Measurements from ENCODE around the gene WDR64. TPM values are rescaled to one million over a fixed set of nuclear protein-coding genes. Genes with fewer than 3 reads are reported as not detected.
"Not testable (repeated sequence)": the region's sequence is repeated elsewhere in the genome, so short reads cannot be mapped to it uniquely, and the experiment has no call there.

Gene WDR64
- total RNA-seq, 2 donors from 2014 or later, result not detected

- H3K27ac Mint-ChIP-seq, result no peak overlapping the region
Measured at GRCh38 chr1:241733899-241734298, 81.8 kb downstream of the WDR64 start.

GRCh38 chr1:241734533-241734932 lies 82.5 kb downstream of the WDR64 start:
- no peaks in the 10 kb centered on the region for H3K4me1 Mint-ChIP-seq (ENCODE audit: low read depth in 2 of 2)
- no peaks in the 10 kb centered on the region for H3K9me3 Mint-ChIP-seq
- ATAC-seq, result no peak
- DNase-seq (ENCODE audit: low spot score), result no peak
- no peaks in the 10 kb centered on the region for H3K36me3 Mint-ChIP-seq
- H3K27ac Mint-ChIP-seq, result no peak overlapping the region
- no peak overlapping the region for H3K4me3 Mint-ChIP-seq
- H3K27me3 Mint-ChIP-seq, result peaks cover 14 to 32% of the 10 kb centered on the region in 2 donors

More at GRCh38 chr1:241733899-241734298, 81.8 kb downstream of the WDR64 start:
- Mint-ChIP-seq H3K9me3 (no peaks in the 10 kb centered on the region), H3K4me3 (no peak overlapping the region), H3K4me1 (ENCODE audit: low read depth in 2 of 2) (no peaks in the 10 kb centered on the region), H3K27me3 (peaks cover 17 to 38% of the 10 kb centered on the region in 2 donors), H3K36me3 (no peaks in the 10 kb centered on the region)
- ATAC-seq, result no peak
- no peak for DNase-seq (ENCODE audit: low spot score)

- H3K9me3 Mint-ChIP-seq; DNase-seq (ENCODE audit: low spot score); ATAC-seq; H3K27ac Mint-ChIP-seq; H3K4me1 Mint-ChIP-seq (ENCODE audit: low read depth in 2 of 2); H3K36me3 Mint-ChIP-seq; H3K4me3 Mint-ChIP-seq: not testable (repeated sequence)
- H3K27me3 Mint-ChIP-seq, result peaks cover 14 to 26% of the 10 kb centered on the region in 2 donors
Measured at GRCh38 chr1:241735493-241735926, 83.4 kb downstream of the WDR64 start.

- Mint-ChIP-seq H3K27ac (no peak overlapping the region), H3K9me3 (no peaks in the 10 kb centered on the region), H3K4me1 (ENCODE audit: low read depth in 2 of 2) (no peaks in the 10 kb centered on the region), H3K36me3 (no peaks in the 10 kb centered on the region), H3K27me3 (peaks cover 14 to 26% of the 10 kb centered on the region in 2 donors), H3K4me3 (no peak overlapping the region)
- DNase-seq (ENCODE audit: low spot score) (no peak), ATAC-seq (no peak)
Measured at GRCh38 chr1:241736387-241736786, 84.3 kb downstream of the WDR64 start.

GRCh38 chr1:241738284-241739078 lies 86.4 kb downstream of the WDR64 start:
- no peak overlapping the region for H3K27ac Mint-ChIP-seq
- H3K27me3 Mint-ChIP-seq, result peaks cover 14 to 26% of the 10 kb centered on the region in 2 donors
- no peaks in the 10 kb centered on the region for H3K36me3 Mint-ChIP-seq
- no peaks in the 10 kb centered on the region for H3K4me1 Mint-ChIP-seq (ENCODE audit: low read depth in 2 of 2)
- no peak for DNase-seq (ENCODE audit: low spot score)
- no peak overlapping the region for H3K4me3 Mint-ChIP-seq
- no peak for ATAC-seq
- H3K9me3 Mint-ChIP-seq, result no peaks in the 10 kb centered on the region

GRCh38 chr1:241742084-241742483 lies 90.0 kb downstream of the WDR64 start:
- no peak for ATAC-seq
- H3K4me3 Mint-ChIP-seq, result no peak overlapping the region
- DNase-seq (ENCODE audit: low spot score), result no peak
- no peak overlapping the region for H3K27ac Mint-ChIP-seq
- H3K27me3 Mint-ChIP-seq, result peaks cover 3 to 6% of the 10 kb centered on the region in 2 donors
- H3K36me3 Mint-ChIP-seq, result no peaks in the 10 kb centered on the region
- no peaks in the 10 kb centered on the region for H3K9me3 Mint-ChIP-seq
- H3K4me1 Mint-ChIP-seq (ENCODE audit: low read depth in 2 of 2), result no peaks in the 10 kb centered on the region

GRCh38 chr1:241744591-241744990 lies 92.5 kb downstream of the WDR64 start:
- Mint-ChIP-seq H3K27me3 (peaks cover 0 to 9% of the 10 kb centered on the region in 2 donors), H3K9me3 (no peaks in the 10 kb centered on the region), H3K27ac (no peak overlapping the region), H3K4me1 (ENCODE audit: low read depth in 2 of 2) (no peaks in the 10 kb centered on the region), H3K4me3 (no peak overlapping the region), H3K36me3 (no peaks in the 10 kb centered on the region)
- DNase-seq (ENCODE audit: low spot score), result no peak
- ATAC-seq, result no peak

- no peak for DNase-seq (ENCODE audit: low spot score)
Measured at GRCh38 chr1:241747992-241748391, 95.9 kb downstream of the WDR64 start.

GRCh38 chr1:241749041-241749944 lies 97.2 kb downstream of the WDR64 start:
- ATAC-seq, result no peak
- H3K27ac Mint-ChIP-seq, result no peak overlapping the region
- H3K27me3 Mint-ChIP-seq, result peaks cover 0 to 9% of the 10 kb centered on the region in 2 donors

More at GRCh38 chr1:241747992-241748391, 95.9 kb downstream of the WDR64 start:
- peaks cover 0 to 9% of the 10 kb centered on the region in 2 donors for H3K27me3 Mint-ChIP-seq
- no peak overlapping the region for H3K4me3 Mint-ChIP-seq
- no peak overlapping the region for H3K27ac Mint-ChIP-seq
- H3K4me1 Mint-ChIP-seq (ENCODE audit: low read depth in 2 of 2), result no peaks in the 10 kb centered on the region
- H3K9me3 Mint-ChIP-seq, result no peaks in the 10 kb centered on the region
- H3K36me3 Mint-ChIP-seq, result no peaks in the 10 kb centered on the region
- no peak for ATAC-seq

GRCh38 chr1:241749945-241750695 lies 98.0 kb downstream of the WDR64 start:
- ATAC-seq (no peak), DNase-seq (ENCODE audit: low spot score) (no peak)
- no peaks in the 10 kb centered on the region for H3K4me1 Mint-ChIP-seq (ENCODE audit: low read depth in 2 of 2)
- no peak overlapping the region for H3K27ac Mint-ChIP-seq
- no peaks in the 10 kb centered on the region for H3K9me3 Mint-ChIP-seq
- H3K4me3 Mint-ChIP-seq, result no peak overlapping the region
- H3K27me3 Mint-ChIP-seq, result peaks cover 0 to 9% of the 10 kb centered on the region in 2 donors
- H3K36me3 Mint-ChIP-seq, result no peaks in the 10 kb centered on the region

More at GRCh38 chr1:241749041-241749944, 97.2 kb downstream of the WDR64 start:
- no peak for DNase-seq (ENCODE audit: low spot score)
- Mint-ChIP-seq H3K36me3 (no peaks in the 10 kb centered on the region), H3K4me3 (no peak overlapping the region), H3K4me1 (ENCODE audit: low read depth in 2 of 2) (no peaks in the 10 kb centered on the region), H3K9me3 (no peaks in the 10 kb centered on the region)

- DNase-seq (ENCODE audit: low spot score), result no peak
- Mint-ChIP-seq H3K4me3 (no peak overlapping the region), H3K9me3 (no peaks in the 10 kb centered on the region), H3K36me3 (no peaks in the 10 kb centered on the region), H3K27me3 (peaks cover 5 to 14% of the 10 kb centered on the region in 2 donors), H3K4me1 (ENCODE audit: low read depth in 2 of 2) (no peaks in the 10 kb centered on the region), H3K27ac (no peak overlapping the region)
- ATAC-seq, result no peak
Measured at GRCh38 chr1:241751524-241751923, 99.4 kb downstream of the WDR64 start.

GRCh38 chr1:241762713-241763339 lies 110.7 kb downstream of the WDR64 start:
- ATAC-seq, result no peak
- Mint-ChIP-seq H3K9me3 (no peaks in the 10 kb centered on the region), H3K4me3 (no peak overlapping the region), H3K27ac (no peak overlapping the region), H3K27me3 (peaks cover 17 to 45% of the 10 kb centered on the region in 2 donors), H3K4me1 (ENCODE audit: low read depth in 2 of 2) (no peaks in the 10 kb centered on the region), H3K36me3 (no peaks in the 10 kb centered on the region)
- DNase-seq (ENCODE audit: low spot score), result no peak

GRCh38 chr1:241765390-241765789 lies 113.3 kb downstream of the WDR64 start:
- H3K27me3 Mint-ChIP-seq, result peaks cover 12 to 30% of the 10 kb centered on the region in 2 donors
- H3K4me3 Mint-ChIP-seq, result no peak overlapping the region
- no peaks in the 10 kb centered on the region for H3K4me1 Mint-ChIP-seq (ENCODE audit: low read depth in 2 of 2)
- no peaks in the 10 kb centered on the region for H3K9me3 Mint-ChIP-seq
- no peaks in the 10 kb centered on the region for H3K36me3 Mint-ChIP-seq
- ATAC-seq (no peak), DNase-seq (ENCODE audit: low spot score) (no peak)
- no peak overlapping the region for H3K27ac Mint-ChIP-seq

All from natural killer cell treated with Interleukin-12 subunit alpha and Interleukin-12 subunit beta and Interleukin-15 and Interleukin-18, amount 100 ng/mL, for 72 hours (primary cell).